ENCODE measurements around the gene ZGPAT.

DNA sequence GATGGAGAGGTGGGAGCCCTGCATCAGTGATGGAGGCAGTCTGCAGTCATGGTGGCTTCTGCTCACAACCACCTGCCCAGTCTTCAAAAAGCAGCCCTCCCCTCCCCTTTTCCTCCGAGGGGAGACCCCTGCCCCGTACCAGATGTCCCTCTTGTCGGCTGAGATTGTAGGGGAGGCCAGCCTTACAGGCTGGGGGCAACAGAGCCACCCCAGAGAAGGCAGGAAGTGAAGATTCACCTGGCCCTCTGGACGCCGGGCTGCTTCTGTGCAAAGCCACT is 6.8 kb upstream of the ZGPAT start:
- TF ChIP-seq, protein P1, sequence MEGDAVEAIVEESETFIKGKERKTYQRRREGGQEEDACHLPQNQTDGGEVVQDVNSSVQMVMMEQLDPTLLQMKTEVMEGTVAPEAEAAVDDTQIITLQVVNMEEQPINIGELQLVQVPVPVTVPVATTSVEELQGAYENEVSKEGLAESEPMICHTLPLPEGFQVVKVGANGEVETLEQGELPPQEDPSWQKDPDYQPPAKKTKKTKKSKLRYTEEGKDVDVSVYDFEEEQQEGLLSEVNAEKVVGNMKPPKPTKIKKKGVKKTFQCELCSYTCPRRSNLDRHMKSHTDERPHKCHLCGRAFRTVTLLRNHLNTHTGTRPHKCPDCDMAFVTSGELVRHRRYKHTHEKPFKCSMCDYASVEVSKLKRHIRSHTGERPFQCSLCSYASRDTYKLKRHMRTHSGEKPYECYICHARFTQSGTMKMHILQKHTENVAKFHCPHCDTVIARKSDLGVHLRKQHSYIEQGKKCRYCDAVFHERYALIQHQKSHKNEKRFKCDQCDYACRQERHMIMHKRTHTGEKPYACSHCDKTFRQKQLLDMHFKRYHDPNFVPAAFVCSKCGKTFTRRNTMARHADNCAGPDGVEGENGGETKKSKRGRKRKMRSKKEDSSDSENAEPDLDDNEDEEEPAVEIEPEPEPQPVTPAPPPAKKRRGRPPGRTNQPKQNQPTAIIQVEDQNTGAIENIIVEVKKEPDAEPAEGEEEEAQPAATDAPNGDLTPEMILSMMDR (IDR thresholded peaks at IDR 0.05; ENCODE audit: low read depth, low read length, poor library complexity, severe bottlenecking), result no peak
- TF ChIP-seq EZH2phosphoT487 (IDR thresholded peaks at IDR 0.05; ENCODE audit: borderline replicate concordance, low read length), result no peak

All from DOHH2 (cell line).